Frontal cortex (tissue), 4 donors: ENCODE data around the gene HELT. TPM values are rescaled to one million over a fixed set of nuclear protein-coding genes. Genes with fewer than 3 reads are reported as not detected.
A peak's percentile ranks its signal among the peaks of the same experiment; 100 is the strongest.
"Not testable (repeated sequence)": the region's sequence is repeated elsewhere in the genome, so short reads cannot be mapped to it uniquely, and the experiment has no call there.

Source experiments
- DNase-seq, 2 donors: peaks; one replicate each; pipeline ENCODE4 v3.0.0; 2012; ENCODE audit warnings: low spot score in 2 of 2
- FAIRE-seq: peaks from 2 replicates; lab custom pipeline; 2012; peaks lifted over from hg19 to GRCh38; lab: Jason Lieb, UNC
- total RNA-seq: library from RNA; depleted of rRNA; stranded (reverse); fragments of >200 nt; gene quantifications from one replicate; pipeline ENCODE4 v1.2.3, GENCODE V29; 2014
- donor health status: control.
- donor health status: control.
- donor health status: control.

HELT gene
- total RNA-seq, result not detected

- no peak for FAIRE-seq
Measured at GRCh38 chr4:185017964-185018772, at the start of gene HELT. Gene HELT, plus strand, starts transcription at chr4:185018490. Its CDS starts 439 bp downstream, at chr4:185018929.

GRCh38 chr4:184968784-184969201 lies 49.5 kb upstream of the HELT start:
- no peak for FAIRE-seq
- no peak for DNase-seq

More at GRCh38 chr4:185017964-185018772, at the start of gene HELT:
- no peak for DNase-seq

- FAIRE-seq (no peak), DNase-seq (no peak)
Measured at GRCh38 chr4:184969610-184970009, 48.7 kb upstream of the HELT start.

- DNase-seq (no peak), FAIRE-seq (no peak)
Measured at GRCh38 chr4:184972991-184973390, 45.3 kb upstream of the HELT start.

- not testable (repeated sequence) for DNase-seq, FAIRE-seq
Measured at GRCh38 chr4:184976348-184976747, 41.9 kb upstream of the HELT start.

- no peak for DNase-seq
- no peak for FAIRE-seq
Measured at GRCh38 chr4:184977747-184978146, 40.5 kb upstream of the HELT start.

GRCh38 chr4:184978211-184978610 lies 40.1 kb upstream of the HELT start:
- DNase-seq, result no peak
- no peak for FAIRE-seq

GRCh38 chr4:184979461-184980124 lies 38.7 kb upstream of the HELT start:
- DNase-seq (no peak), FAIRE-seq (no peak)

GRCh38 chr4:184980261-184980660 lies 38.0 kb upstream of the HELT start:
- DNase-seq (no peak), FAIRE-seq (no peak)

GRCh38 chr4:184983672-184984356 lies 34.5 kb upstream of the HELT start:
- DNase-seq (peak; percentile 41 to 65), FAIRE-seq (no peak)

- DNase-seq, result no peak
- FAIRE-seq, result no peak
Measured at GRCh38 chr4:184987493-184988031, 30.7 kb upstream of the HELT start.

- DNase-seq (no peak), FAIRE-seq (no peak)
Measured at GRCh38 chr4:184988611-184989010, 29.7 kb upstream of the HELT start.

GRCh38 chr4:184989283-184989682 lies 29.0 kb upstream of the HELT start:
- not testable (repeated sequence) for DNase-seq, FAIRE-seq

GRCh38 chr4:184990131-184990530 lies 28.2 kb upstream of the HELT start:
- not testable (repeated sequence) for FAIRE-seq

GRCh38 chr4:184991860-184992259 lies 26.4 kb upstream of the HELT start:
- DNase-seq (no peak), FAIRE-seq (no peak)

More at GRCh38 chr4:184990131-184990530, 28.2 kb upstream of the HELT start:
- not testable (repeated sequence) for DNase-seq

GRCh38 chr4:184992422-184992821 lies 25.9 kb upstream of the HELT start:
- no peak for FAIRE-seq
- no peak for DNase-seq

GRCh38 chr4:184993247-184993646 lies 25.0 kb upstream of the HELT start:
- DNase-seq, result no peak
- no peak for FAIRE-seq

GRCh38 chr4:184994010-184994622 lies 24.2 kb upstream of the HELT start:
- FAIRE-seq (no peak), DNase-seq (no peak)

GRCh38 chr4:184994623-184995010 lies 23.7 kb upstream of the HELT start:
- no peak for FAIRE-seq
- no peak for DNase-seq

GRCh38 chr4:184997656-184998055 lies 20.6 kb upstream of the HELT start:
- DNase-seq, FAIRE-seq: not testable (repeated sequence)
